ENCODE data around the gene H1-8. TPM values are rescaled to one million over a fixed set of nuclear protein-coding genes. Genes with fewer than 3 reads are reported as not detected.

Gene H1-8
- polyA plus RNA-seq, 3 donors = not detected

DNA sequence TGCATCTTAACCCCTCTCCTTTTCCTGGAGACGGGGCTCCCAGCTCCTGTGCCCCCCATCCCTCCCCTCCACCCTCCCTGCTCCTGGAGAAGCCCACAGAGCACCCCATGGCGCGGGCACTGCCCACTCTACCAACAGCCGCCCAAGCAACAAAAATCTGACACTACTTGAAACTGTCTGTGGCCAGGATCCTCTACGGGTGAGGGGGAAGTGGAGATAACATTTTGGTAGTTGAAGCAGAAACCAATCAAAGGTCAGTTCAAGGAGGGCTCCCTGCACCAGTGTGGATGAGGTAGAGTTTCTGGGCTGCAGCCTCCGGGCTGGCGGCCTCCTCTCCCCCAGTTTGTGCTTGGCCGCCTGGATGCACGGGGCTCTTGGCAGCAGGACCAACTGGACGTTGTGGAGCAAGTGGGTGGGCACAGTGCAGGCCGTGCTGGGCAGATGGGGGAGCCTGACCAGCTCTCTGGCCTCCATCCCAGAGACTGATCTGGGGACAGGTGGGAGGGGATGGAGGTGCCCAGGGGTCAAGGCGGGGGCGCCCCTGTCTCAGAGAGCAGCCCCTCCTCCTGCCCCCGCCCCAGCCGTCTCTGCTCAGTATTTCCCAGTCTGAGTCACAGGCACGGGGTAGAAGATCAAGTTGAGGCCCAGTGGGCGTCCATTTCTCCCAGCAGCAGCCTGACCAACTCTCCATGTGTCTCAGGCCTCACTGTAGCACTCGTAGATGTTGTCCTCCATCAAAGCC lies 12.8 kb downstream of the H1-8 start:
- no peak for DNase-seq

DNA sequence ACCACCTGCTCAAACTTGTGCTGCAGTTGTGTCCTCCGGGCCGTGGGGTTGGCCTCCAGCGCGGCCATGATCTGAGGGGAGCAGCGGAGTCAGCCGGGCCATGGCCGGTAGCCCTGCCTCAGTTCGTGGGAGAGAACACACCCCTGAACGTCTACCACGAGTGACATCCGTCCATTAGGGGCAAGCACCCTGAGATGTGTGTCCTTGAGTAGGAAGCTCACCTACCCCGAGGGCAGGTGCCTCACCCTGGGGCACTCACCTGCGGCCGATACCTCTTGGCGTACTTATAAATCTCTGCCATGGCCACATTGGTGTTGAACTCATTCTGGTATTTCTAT lies 13.4 kb downstream of the H1-8 start:
- no peak for DNase-seq

DNA sequence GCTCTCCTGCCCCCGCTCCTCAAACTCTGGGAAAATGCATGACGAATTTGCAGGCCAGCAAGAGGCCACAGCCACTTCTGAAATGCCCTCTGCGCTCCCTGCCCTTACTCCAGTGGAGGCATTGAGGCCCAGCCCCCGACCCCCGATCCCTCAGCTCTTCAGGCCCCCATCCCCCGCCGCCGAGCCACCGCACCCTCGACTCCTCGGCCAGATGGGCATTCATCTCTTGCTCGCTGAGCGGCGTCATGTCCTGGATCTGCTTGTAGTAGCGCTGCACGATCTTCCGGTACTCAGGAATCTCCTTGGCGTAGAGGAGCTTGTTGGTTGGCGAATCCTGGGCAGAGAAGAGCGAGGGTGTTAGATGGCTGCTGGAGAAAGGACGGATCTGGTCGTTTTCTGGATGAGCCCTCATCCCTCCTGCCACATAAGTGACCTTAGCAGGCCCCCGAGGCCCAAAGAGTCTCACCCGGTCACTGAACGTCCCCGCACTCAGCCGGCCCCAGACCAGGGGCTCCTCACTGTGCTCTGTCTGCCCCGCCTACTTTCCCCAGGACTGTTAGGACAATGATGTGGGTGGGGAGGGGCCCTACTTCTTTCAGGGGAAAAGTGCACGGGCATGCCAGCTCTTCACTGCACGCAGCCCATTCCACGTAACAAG lies 14.0 kb downstream of the H1-8 start:
- no peak for DNase-seq

DNA sequence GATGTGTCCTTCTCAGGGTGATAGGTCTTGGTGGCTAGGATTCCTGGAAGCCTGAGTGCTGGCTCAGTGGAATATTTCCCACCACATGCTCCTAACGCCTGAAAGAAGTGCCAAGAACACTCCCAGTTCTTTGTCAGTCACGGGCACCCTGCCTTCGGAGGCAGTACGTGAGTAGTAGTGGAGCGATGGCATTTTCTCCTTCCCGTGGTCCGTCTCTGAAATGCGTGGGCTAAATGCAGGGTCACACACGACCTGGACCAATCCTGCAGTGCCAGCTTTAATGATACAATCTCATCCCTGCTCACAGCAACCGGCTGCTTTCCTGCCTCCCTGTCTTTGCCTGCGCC lies 14.5 kb downstream of the H1-8 start:
- no peak for DNase-seq

DNA sequence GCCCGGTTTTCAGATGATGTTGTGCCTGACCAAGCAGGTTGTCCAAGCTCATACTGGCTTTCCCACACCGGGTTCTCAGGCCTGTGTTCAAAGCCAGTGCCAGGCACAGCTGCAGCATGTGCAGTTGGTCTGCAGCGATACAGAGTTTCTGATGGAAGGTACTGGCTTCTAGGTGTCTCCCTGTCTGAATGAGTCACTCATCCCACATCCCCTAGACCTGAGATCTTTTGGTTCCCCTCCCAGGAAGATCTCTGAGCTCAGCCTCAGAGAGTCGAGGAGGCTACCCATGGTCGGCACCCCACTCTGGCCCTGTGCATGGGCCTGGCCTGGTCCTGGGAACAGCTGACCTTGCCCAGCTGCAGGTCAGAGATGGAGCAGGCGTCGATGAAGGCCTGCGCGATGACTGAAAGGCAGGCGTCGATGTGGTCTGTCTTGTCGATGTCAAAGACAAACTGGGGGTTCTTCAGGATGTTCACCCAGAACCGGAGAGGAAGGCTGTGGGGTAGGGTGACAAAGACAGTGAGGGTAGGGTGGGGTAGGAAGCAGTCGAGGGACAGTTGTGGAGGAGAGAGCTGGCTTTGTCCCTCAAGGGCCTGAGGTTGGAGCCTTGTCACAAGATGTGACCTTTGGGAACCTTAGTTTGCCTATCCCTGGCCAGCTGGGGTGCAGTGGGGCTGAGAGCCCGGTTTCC lies 15.3 kb downstream of the H1-8 start:
- no peak for DNase-seq

DNA sequence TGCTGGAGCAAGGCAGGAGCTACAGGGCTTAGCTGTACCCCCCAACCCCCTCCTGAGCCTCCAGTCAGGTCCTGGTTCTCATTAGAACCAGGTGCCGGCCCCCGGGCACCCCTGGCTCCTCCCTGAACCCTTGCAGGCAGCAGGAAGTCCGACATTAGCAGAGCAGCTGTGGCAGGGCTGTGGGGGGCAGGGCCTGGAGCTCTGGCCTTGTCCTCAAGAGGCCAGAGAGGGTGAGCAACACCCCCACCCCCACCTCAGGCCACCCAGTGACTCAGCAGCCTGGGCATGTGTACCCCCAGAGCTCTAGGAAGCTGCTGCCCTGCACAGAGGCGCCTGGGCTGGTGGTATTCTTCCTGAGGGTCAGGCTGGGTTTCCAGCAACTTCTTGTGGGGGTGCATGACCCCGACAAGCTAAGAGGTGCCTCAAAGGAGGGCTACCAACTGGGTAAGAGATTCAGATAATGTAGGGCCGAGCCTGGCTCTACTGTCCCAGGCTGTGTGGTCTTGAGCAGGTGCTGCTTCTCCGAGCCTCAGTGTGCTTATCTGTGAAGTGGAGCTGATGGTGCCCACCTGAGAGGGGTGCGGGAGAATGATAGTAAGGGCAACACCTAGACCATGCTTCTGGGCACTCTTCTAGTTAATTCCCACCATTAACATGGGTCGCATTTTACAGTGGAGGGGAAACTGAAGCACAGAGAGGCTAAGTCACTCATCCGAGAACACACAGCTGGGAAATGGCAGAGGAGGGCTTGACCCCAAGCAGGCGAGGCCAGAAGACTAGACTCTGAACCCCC lies 16.0 kb downstream of the H1-8 start:
- DNase-seq = no peak

DNA sequence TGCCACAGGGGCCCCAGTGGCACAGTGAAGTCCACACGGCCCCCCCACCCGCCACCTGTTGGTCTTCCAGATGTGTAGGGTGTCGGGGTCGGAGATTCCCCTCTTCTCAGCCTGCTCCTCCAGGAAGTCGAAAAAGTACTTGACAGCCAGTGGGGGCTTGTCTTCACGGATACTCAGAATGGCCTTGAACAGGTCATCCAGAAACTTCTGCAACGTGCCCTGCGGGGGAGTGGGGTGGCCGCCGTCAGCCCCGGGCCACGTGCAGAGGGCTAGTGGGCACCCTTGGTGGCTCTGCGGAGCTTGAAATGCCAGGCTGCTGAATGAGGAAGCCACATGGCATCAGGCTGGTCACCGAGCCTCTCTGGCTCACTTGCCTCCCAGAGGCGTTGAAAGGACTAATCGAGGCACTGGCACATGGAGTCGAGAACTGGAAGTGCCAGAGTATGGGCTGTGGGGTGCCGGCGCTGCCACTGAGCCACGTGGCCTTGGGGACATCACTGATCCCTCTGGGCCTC lies 16.6 kb downstream of the H1-8 start:
- no peak for DNase-seq

DNA sequence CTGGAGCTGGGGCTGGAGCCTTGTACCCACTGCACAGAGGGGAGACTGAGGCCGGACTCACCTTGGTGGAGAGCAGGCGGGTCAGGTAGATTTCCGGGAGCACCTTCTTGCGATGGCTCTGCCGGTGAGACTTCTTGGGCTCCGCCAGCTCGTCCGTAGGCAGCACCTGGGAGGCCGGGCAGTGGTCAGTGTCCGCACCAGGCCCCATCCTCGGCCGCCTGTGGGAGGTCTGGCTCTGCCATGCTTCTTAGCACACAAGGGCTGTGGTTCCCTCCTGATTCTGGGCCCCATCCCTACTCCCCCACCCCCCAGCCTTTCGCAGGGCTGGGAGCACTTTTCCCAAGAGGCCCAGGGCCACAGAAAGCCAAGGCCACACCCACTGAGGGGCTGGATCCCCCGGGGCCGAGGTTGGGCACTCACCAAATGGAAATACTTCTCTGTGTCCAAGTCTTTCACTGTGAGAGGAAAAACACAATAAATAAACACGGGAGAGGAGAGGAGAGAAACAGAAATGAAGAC lies 17.4 kb downstream of the H1-8 start:
- no peak for DNase-seq

DNA sequence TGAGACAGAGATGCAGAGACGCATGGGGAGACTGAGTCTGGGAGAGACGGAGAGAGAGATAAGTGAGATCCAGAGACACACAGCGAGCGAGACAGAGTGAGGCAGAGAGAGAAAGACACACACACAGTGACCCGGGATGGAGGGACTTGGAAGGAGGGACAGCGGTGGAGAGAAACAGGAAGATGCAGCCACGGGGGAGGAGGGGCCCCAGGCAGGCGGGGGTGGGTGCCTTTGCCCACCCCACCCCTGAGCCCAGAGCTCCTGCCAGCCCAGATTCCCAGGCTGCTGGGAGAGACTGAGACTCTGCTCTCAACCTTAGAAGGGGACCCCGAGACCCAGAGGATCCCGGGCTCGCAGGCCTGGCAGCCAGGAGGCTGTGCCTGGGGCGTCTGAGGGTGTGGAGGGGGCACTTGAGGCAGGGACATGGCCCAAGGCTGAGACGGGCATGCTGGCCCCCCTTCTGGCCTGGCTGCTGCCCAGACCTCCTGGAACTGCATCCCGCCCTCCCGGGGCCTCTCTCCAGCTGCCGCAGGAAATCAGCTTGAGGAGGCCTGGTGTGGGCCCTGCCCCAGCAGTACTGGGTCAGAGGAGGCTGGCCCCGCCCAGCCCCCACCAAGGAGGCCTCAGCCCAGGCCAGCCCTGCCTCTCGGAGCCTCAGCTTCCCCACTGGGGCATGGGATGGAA lies 18.1 kb downstream of the H1-8 start:
- peak; percentile 50 for DNase-seq

DNA sequence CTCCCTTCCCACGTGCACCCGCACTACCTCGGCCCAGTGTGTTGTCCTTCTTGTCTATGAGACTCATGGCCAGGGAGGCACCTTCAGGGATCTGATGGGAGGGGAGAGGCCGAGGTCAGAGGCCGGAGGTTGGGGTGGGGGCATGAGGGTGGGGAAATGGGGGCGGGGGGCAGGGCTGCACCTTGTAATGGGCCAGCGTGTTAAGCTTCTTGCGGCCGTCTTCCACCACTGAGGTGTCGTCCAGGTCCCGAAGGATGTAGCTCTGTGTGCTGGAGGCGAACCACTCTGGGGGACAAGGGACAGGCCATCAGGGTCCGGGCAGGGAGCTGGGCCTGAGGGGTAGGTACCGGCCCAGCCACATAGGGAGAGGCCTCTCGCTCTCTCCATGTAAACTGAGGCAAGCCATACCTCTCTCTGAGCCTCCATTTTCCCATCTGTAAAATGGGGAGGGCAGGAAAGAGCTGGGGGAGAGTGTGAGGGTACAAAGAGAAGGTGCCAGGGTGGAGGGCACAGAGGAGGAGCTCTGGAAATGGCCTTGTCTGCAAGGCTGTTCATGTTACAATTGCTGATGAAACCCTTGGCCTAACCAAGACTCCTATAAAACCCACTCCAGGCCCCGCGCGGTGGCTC lies 18.8 kb downstream of the H1-8 start:
- no peak for DNase-seq

DNA sequence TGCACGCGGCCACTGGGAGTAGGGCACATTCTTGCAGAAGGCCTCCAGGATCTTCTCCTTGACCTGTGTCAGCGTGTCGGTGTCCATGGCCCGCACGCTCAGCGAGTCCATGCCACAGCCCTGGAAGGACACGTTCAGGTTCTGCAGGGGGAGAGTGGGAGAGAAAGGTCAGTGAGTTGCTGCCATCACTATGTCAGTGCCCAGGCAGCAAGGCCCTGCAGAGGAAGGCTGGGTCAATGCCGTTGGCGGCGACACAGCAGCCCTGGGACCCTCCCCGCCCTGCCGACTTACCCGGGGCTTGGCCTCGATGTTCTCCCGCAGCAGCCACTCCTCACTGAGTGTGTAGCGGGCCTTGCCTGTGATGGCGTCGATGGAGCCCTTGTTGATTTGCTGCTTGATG lies 19.8 kb downstream of the H1-8 start:
- no peak for DNase-seq

DNA sequence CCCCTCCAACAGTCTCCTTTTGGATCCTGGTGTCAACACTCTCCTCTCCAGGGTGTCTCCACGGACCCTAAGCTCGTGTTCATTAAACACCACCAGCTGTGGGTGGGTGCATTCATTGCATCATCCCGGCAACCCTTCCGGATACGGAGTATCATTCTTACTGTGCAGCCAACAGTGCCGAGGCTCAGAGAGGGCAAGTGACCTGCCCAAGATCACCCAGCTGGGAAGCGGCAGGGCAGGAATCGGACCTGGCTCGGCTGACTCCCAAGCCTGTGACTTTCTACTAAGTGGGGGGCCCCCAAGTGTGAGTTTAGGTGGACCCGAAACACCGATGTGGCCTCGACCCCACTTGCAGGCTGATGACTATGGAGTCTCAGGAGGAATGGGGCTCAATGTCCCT lies 20.4 kb downstream of the H1-8 start:
- no peak for DNase-seq

DNA sequence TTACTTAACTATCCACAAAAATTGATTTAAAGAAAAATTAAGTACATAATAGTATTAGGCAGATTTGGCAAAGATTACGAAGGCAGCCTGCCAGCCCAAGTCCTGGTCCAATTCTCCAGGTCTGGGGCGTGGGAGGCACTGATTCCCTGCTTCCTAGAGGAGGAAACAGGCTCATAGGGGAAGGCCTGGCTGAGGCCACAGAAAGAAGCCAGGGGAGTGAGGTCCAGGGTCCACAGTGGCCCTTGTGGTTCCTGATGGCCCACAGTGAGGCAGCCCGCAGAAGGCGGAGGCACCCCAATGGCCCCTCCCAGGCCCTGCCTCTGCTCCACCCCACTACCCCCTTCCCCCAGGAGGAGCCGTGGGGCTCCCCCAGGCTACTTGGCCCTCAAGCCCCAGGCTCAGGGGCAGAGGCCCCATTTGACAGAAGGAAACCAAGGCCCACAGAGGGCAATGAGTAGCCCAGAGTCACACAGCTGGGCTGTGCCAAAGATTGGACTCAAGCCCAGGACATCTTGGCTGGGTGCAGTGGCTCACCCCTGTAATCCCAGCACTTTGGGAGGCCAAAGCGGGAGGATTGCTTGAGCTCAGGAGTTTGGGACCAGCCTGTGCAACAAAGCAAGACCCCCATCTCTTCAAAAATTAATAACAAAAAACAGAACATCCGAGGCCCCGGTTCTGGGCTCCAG lies 21.0 kb downstream of the H1-8 start:
- DNase-seq = no peak

DNA sequence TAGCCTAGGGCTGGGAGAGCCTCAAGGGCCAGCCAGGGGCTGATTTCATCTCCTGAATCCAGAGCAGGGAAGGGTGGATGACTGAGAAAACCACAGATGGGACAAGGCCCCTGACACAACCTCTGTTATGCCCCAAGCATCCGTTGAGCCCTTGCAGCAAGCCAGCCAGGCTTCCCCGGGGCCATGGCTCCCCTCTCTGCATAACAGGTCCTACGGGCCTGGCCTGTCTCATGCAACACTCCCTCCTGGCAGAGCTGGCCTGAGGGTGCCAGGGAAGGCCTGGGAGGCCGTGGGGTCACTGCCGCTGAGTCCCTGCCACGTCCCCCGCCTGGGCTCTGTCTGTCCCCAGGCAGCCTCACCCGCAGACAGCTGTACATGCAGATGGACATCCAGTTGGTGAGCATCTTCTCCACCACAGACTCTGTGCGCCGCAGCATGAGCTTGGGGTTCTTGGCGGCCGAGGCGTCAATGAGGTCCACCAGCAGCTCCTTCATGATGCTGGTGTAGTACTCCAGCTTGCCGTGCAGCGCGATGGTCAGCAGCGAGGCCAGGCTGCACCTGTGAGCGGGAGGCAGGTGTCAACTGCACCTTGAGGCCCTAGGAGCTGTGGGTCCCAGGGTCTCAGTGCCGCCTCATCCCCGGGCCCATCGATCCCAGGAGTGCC lies 22.1 kb downstream of the H1-8 start:
- DNase-seq = no peak

DNA sequence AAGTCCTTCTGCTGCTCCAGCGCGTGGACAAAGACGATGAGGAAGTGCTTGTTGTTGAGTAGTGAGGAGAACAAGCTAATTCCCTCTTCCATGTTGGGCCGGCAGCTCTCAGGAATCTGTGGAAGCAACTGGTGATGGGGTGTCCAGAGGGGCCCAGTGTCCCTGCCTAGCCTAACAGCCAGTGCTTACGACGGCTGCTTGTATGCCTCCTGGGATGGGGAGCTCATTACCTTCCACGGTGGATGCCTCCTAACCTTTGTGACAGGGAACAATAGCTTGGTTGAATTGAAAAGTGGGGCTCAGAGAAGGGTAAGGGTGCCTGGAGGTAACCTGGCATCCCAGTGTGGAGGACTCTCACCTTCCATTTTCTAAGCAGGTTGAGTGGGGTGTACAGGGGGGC lies 22.9 kb downstream of the H1-8 start:
- DNase-seq = no peak

DNA sequence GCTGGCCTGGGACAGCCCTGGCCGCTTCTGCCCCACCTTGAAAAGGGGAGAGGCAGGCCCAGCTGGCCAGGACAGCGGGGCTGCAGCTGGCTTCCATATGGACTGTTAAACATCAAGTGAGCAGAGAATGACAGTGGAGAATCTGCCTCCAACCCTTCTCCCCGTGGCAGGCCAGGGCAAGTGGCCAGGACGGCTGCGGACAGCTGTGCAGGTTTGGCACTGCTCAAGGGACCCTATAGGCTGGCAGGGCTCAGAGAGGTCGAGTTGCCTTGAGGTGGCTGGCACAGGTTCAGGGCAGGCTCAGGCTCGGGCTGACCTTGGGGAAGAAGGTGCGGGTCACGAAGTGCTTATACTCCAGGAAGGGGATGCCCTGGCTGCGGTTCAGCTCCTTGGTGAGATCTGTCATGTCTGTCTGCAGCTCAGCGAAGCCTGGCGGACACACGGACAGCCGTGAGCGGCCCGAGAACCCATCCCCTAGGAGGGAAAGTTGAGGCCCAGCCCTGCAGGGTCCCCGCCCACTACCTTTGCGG lies 24.3 kb downstream of the H1-8 start:
- no peak for DNase-seq

DNA sequence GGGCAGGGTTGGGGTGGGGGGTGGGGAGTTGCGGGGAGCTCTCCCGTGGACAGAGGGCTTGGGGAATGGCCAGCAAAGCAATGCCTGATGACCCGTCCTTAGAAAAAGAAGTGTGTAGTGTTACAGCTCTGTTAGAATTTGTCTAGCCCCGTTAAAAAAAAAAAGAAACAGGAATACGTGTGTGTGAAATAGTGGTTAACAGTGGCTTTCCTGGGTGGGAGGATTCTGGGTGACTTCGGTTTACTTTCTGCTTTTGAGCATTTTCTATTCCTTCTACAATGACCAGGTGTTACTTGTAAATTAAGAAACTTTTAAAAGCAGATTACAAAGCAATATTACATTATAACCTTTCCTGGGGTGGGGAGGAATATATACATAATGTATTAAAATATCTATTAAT lies 25.0 kb downstream of the H1-8 start:
- no peak for DNase-seq

DNA sequence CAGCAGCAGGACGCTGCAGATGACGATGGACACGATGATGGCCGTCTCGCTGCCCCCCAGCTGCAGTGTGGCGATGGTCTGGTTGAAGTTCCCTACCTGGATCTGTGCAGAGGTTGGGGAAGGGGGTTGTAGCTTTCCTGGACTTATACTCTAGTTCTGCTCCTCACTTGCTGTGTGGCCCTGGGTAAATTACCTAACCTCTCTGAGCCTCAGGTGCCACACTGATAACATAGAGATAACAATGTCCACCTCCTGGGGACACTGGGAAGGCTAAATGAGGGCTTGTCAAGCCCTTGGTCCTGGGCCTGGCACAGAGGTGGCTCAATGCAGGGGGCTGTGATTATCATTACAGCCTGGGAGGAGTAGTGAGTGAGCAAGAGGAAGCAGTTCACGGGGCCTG lies 26.9 kb downstream of the H1-8 start:
- no peak for DNase-seq

All from renal pelvis (tissue), 4 donors.